K562 (cell line): ENCODE data around the gene CHD6. TPM values are rescaled to one million over a fixed set of nuclear protein-coding genes. Genes with fewer than 3 reads are reported as not detected.

Source experiments
- ATAC-seq: fragments of 200-7000 bp; cut with Tn5 transposase; 3 replicates; pipeline ENCODE4 v1.9.1; 2020; ENCODE audit warnings: moderate library complexity
- BruUV-seq: library from RNA; stranded (reverse); fragments of 400-500 nt; replicated peaks from 2 replicates; lab custom pipeline; 2021; lab: Mats Ljungman, UMichigan
- CTCF ChIA-PET: fragments of 300-600 bp; formaldehyde crosslinking; extraction: SDS; loops from one replicate; lab custom pipeline; 2021; ENCODE audit warnings: low intra/inter-chr PET ratio; lab: Yijun Ruan, JAX
- POLR2A ChIA-PET: fragments of 300-600, 350-650 bp; sonication (Branson Sonifier 250); formaldehyde crosslinking; extraction: SDS; loops from one replicate; lab custom pipeline; 2021; ENCODE audit warnings: antibody characterized with exemption, inconsistent platforms; lab: Yijun Ruan, JAX
- DNase-seq, 4 experiments: peaks; one replicate each; pipeline versions ENCODE4 v3.0.0 to v3.0.0-alpha.2; 2011 to 2018; ENCODE audit warnings: low spot score in 3 of 4, mixed read lengths in 3 of 4; ENCODE audit errors: extremely low read depth in 1 of 4
- FAIRE-seq: peaks from 2 replicates; lab custom pipeline; 2011; peaks lifted over from hg19 to GRCh38; lab: Jason Lieb, UNC
- H2AFZ ChIP-seq: 2 replicates; pipeline ENCODE4 v1.6.0; 2011; ENCODE audit warnings: low read depth, low read length, control low read depth, inconsistent platforms
- H3K27ac ChIP-seq: fragments of 200-600 bp; 3 replicates; pipeline ENCODE4 v1.8.0; 2011; ENCODE audit warnings: low read depth, mild to moderate bottlenecking, control low read depth, inconsistent platforms, low read length, moderate library complexity, mixed read lengths; ENCODE audit errors: extremely low read depth
- H3K27me3 ChIP-seq, 2 experiments: fragments of 300-600 bp in 1 of 2; 2 replicates in 1 of 2; 3 replicates in 1 of 2; pipeline versions ENCODE4 v1.6.0 to v1.8.0; 2011; ENCODE audit warnings: inconsistent platforms in 2 of 2, low read length in 2 of 2, mild to moderate bottlenecking in 1 of 2, mixed read lengths in 1 of 2, moderate library complexity in 1 of 2; ENCODE audit not compliant: control insufficient read depth in 2 of 2, insufficient read depth in 2 of 2
- H3K36me3 ChIP-seq: fragments of 300-600 bp; 3 replicates; pipeline ENCODE4 v1.8.0; 2011; ENCODE audit warnings: mild to moderate bottlenecking, low read length, inconsistent platforms; ENCODE audit not compliant: control insufficient read depth, insufficient read depth
- H3K4me1 ChIP-seq, 2 experiments: fragments of 200-600 bp in 1 of 2; replicated peaks in 1 of 2; 2 replicates in 1 of 2; 3 replicates in 1 of 2; pipeline versions ENCODE4 v1.5.1 to v1.8.0; 2011; ENCODE audit warnings: inconsistent platforms in 2 of 2, low read length in 2 of 2, mild to moderate bottlenecking in 1 of 2, mixed read lengths in 1 of 2, moderate library complexity in 1 of 2; ENCODE audit not compliant: control insufficient read depth in 2 of 2, insufficient read depth in 2 of 2
- H3K4me2 ChIP-seq: 2 replicates; pipeline ENCODE4 v1.6.1; 2011; ENCODE audit warnings: low read length, control low read depth, inconsistent platforms, mixed read lengths; ENCODE audit not compliant: insufficient read depth
- H3K4me3 ChIP-seq: fragments of 200-600 bp; sonication (generic), shearing (Covaris generic); 2 replicates; pipeline ENCODE4 v1.5.1; 2016; ENCODE audit warnings: control low read depth, inconsistent platforms
- H3K79me2 ChIP-seq: fragments of 200-600 bp; 3 replicates; pipeline ENCODE4 v1.8.0; 2011; ENCODE audit warnings: low read length, inconsistent platforms; ENCODE audit not compliant: control insufficient read depth, insufficient read depth
- H3K9ac ChIP-seq, 2 experiments: 2 replicates each; pipeline versions ENCODE4 v1.6.0 to v1.6.1; 2011; ENCODE audit warnings: low read depth in 2 of 2, low read length in 2 of 2, control low read depth in 1 of 2, inconsistent platforms in 1 of 2, mild to moderate bottlenecking in 1 of 2, mixed read lengths in 1 of 2; ENCODE audit not compliant: insufficient read depth in 1 of 2
- H3K9me1 ChIP-seq: one replicate; pipeline ENCODE4 v1.6.0; 2011; ENCODE audit warnings: inconsistent platforms, mild to moderate bottlenecking, low read length, moderate library complexity; ENCODE audit not compliant: control insufficient read depth, insufficient read depth
- H3K9me3 ChIP-seq: replicated peaks from 2 replicates; pipeline ENCODE4 v1.5.1; 2011; ENCODE audit warnings: low read depth, low read length, inconsistent platforms; ENCODE audit not compliant: control insufficient read depth, insufficient read depth
- H4K20me1 ChIP-seq: replicated peaks from 2 replicates; pipeline ENCODE4 v1.6.1; 2011; ENCODE audit warnings: low read length, inconsistent platforms, mixed read lengths; ENCODE audit not compliant: control insufficient read depth, insufficient read depth
- CEBPB ChIP-seq: fragments of 450-650 bp; IDR thresholded peaks from 2 replicates; pipeline ENCODE4 v1.6.1; 2016; ENCODE audit warnings: missing genetic modification characterization, missing compliant biosample characterization
- ERF ChIP-seq: fragments of 450-650 bp; formaldehyde crosslinking; IDR thresholded peaks from 2 replicates; pipeline ENCODE4 v1.4.0; 2020; ENCODE audit warnings: mild to moderate bottlenecking, mixed read lengths
- HDAC1 ChIP-seq, 2 experiments: fragments of 450-650 bp; IDR thresholded peaks; 2 replicates each; pipeline ENCODE4 v1.6.1; 2016 to 2017; ENCODE audit warnings: inconsistent platforms in 1 of 2, mild to moderate bottlenecking in 1 of 2, moderate library complexity in 1 of 2
- ZNF311 ChIP-seq: fragments of 250-450 bp; sonication (Bioruptor Pico); IDR thresholded peaks from 2 replicates; pipeline ENCODE4 v1.4.0; 2020; ENCODE audit warnings: mild to moderate bottlenecking, moderate library complexity
- ZNF398 ChIP-seq: fragments of 250-450 bp; sonication (Bioruptor Pico); IDR thresholded peaks from 2 replicates; pipeline ENCODE4 v1.8.0; 2021; ENCODE audit warnings: moderate library complexity, mild to moderate bottlenecking, inconsistent platforms
- WGBS: fragments of 100-300 bp; shearing (Covaris generic); methylation state at CpG from one replicate; pipeline ENCODE4 v1.1.6; 2016; ENCODE audit warnings: low coverage, mixed read lengths; ENCODE audit not compliant: insufficient coverage; ENCODE audit errors: missing lambda C conversion rate; 5-methylcytosine and 5-hydroxymethylcytosine counted together
- in situ Hi-C: fragments of 300-500 bp; cut with MboI; formaldehyde crosslinking; loops from 4 replicates; pipeline ENCODE4 v1.15.0; 2018; ENCODE audit warnings: inconsistent platforms, mixed read lengths
- intact Hi-C: fragments of 100-400 bp; cut with micrococcal nuclease; formaldehyde crosslinking; loops from 2 replicates; pipeline ENCODE4 v1.14.2; 2022
- polyA plus RNA-seq, 8 experiments: library from polyadenylated mRNA; depleted of rRNA in 4 of 8; stranded (reverse) in 5 of 8; unstranded in 3 of 8; fragments of >200 nt; fragmentation: Nextera tagmentation in 2 of 8; fragmentation: Illumina TruSeq in 1 of 8; extraction: Ambion mirVana in 2 of 8; extraction: Trizol in 1 of 8; gene quantifications; 2 replicates each; pipeline versions ENCODE4 v1.2.1 to v1.2.3, GENCODE V29; 2011 to 2014; ENCODE audit warnings: inconsistent platforms in 1 of 8, missing spikeins in 1 of 8
- total RNA-seq, 7 experiments: library from RNA; depleted of rRNA in 6 of 7; stranded (reverse); fragments of >200 nt in 6 of 7; fragmentation: Illumina TruSeq in 2 of 7; extraction: Trizol in 2 of 7; gene quantifications; 2 replicates each; pipeline versions ENCODE4 v1.2.1 to v1.2.3, GENCODE V29; 2011 to 2021; ENCODE audit warnings: low replicate concordance in 1 of 7
- TF ChIP-seq, protein P1 (sequence below): sonication (generic); formaldehyde crosslinking; IDR thresholded peaks from 2 replicates; pipeline ENCODE4 v1.8.0; 2022; ENCODE audit warnings: mild to moderate bottlenecking, missing genetic modification reagents, borderline replicate concordance
- TF ChIP-seq, protein P2 (sequence below): fragments of 450-650 bp; IDR thresholded peaks from 2 replicates; pipeline ENCODE4 v1.7.1; 2018; ENCODE audit warnings: mild to moderate bottlenecking, low read depth; ENCODE audit not compliant: partially characterized antibody
- TF ChIP-seq, protein P3 (sequence below), 2 experiments: fragments of 450-650 bp in 1 of 2; sonication (generic) in 1 of 2; formaldehyde crosslinking; conservative IDR thresholded peaks; 2 replicates each; pipeline versions ENCODE4 v1.4.0 to v1.8.1; 2020 to 2022; ENCODE audit warnings: mild to moderate bottlenecking in 1 of 2, missing genetic modification reagents in 1 of 2
- TF ChIP-seq, protein P4 (sequence below): sonication (generic); formaldehyde crosslinking; IDR thresholded peaks from 2 replicates; pipeline ENCODE4 v1.8.1; 2022; ENCODE audit warnings: missing genetic modification reagents

Gene CHD6
- total and polyA plus RNA-seq, 9 of the 15 experiments (the other 6 are each of a cell fraction or from before 2014, with no cell fraction given), result 3.9 to 24.2 (median 12.8) TPM

DNA sequence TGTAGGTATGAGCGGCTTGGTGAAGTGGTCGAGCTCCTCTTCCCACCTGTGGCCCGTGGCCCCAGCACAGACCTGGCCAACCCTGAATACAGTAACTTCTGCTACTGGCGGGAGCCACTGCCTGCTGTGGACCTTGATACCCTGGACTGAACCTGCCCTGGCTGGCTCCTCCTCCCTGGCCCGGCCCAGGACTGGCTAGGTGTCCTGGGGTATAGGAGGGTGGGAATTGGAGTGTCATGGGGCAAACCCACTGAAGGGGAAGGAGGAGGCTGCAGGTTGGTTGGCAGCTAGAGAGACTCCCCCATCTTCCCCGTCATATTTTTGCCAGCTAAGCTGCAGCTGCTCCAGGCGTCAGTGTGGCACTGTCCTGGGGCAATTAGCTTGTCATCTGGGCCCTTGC, 259.5 kb downstream of the CHD6 start:
- no TSS peak for BruUV-seq
- POLR2A ChIA-PET, result interaction anchor here (0.6 kb wide), 2 partner anchors 249 to 320 kb away, joined by 3 read pairs; no protein-coding TSS in a partner anchor
- no peak for DNase-seq
- no peak overlapping the region for H3K27ac ChIP-seq
- intact Hi-C loops, result no loop called here
- H3K27me3 ChIP-seq, result peaks cover 10 to 23% of the 10 kb centered on the region in 2 experiments; a peak in 3 of 5 replicates
- peaks cover 14% of the 10 kb centered on the region for H4K20me1 ChIP-seq
- H3K9ac ChIP-seq, result no peak overlapping the region
- H3K36me3 ChIP-seq, result no peaks in the 10 kb centered on the region; the same call in 2 of the 3 replicates
- WGBS, result 59% methylated on average over 6 of the region's 7 CpGs
- H3K79me2 ChIP-seq, result no peaks in the 10 kb centered on the region
- H3K4me1 ChIP-seq, result peaks cover 0 to 21% of the 10 kb centered on the region in 2 experiments; a peak in 1 of 5 replicates
- no peaks in the 10 kb centered on the region for H3K9me1 ChIP-seq
- no peak overlapping the region for H2AFZ ChIP-seq
- in situ Hi-C loops, result no loop called here
- TF ChIP-seq, protein P1, sequence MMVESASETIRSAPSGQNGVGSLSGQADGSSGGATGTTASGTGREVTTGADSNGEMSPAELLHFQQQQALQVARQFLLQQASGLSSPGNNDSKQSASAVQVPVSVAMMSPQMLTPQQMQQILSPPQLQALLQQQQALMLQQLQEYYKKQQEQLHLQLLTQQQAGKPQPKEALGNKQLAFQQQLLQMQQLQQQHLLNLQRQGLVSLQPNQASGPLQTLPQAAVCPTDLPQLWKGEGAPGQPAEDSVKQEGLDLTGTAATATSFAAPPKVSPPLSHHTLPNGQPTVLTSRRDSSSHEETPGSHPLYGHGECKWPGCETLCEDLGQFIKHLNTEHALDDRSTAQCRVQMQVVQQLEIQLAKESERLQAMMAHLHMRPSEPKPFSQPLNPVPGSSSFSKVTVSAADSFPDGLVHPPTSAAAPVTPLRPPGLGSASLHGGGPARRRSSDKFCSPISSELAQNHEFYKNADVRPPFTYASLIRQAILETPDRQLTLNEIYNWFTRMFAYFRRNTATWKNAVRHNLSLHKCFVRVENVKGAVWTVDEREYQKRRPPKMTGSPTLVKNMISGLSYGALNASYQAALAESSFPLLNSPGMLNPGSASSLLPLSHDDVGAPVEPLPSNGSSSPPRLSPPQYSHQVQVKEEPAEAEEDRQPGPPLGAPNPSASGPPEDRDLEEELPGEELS, result no peak
- TF ChIP-seq CEBPB, result no peak
- TF ChIP-seq, protein P2, sequence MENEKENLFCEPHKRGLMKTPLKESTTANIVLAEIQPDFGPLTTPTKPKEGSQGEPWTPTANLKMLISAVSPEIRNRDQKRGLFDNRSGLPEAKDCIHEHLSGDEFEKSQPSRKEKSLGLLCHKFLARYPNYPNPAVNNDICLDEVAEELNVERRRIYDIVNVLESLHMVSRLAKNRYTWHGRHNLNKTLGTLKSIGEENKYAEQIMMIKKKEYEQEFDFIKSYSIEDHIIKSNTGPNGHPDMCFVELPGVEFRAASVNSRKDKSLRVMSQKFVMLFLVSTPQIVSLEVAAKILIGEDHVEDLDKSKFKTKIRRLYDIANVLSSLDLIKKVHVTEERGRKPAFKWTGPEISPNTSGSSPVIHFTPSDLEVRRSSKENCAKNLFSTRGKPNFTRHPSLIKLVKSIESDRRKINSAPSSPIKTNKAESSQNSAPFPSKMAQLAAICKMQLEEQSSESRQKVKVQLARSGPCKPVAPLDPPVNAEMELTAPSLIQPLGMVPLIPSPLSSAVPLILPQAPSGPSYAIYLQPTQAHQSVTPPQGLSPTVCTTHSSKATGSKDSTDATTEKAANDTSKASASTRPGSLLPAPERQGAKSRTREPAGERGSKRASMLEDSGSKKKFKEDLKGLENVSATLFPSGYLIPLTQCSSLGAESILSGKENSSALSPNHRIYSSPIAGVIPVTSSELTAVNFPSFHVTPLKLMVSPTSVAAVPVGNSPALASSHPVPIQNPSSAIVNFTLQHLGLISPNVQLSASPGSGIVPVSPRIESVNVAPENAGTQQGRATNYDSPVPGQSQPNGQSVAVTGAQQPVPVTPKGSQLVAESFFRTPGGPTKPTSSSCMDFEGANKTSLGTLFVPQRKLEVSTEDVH, result no peak
- TF ChIP-seq ZNF311, result no peak
- TF ChIP-seq, protein P3, sequence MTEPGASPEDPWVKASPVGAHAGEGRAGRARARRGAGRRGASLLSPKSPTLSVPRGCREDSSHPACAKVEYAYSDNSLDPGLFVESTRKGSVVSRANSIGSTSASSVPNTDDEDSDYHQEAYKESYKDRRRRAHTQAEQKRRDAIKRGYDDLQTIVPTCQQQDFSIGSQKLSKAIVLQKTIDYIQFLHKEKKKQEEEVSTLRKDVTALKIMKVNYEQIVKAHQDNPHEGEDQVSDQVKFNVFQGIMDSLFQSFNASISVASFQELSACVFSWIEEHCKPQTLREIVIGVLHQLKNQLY (CRISPR knock-in tag; conservative IDR thresholded peaks at IDR 0.05), result no peak
- no peak for TF ChIP-seq HDAC1 (IDR thresholded peaks at IDR 0.05)
- TF ChIP-seq ERF, result no peak
- TF ChIP-seq ZNF398, result no peak
- TF ChIP-seq, protein P4, sequence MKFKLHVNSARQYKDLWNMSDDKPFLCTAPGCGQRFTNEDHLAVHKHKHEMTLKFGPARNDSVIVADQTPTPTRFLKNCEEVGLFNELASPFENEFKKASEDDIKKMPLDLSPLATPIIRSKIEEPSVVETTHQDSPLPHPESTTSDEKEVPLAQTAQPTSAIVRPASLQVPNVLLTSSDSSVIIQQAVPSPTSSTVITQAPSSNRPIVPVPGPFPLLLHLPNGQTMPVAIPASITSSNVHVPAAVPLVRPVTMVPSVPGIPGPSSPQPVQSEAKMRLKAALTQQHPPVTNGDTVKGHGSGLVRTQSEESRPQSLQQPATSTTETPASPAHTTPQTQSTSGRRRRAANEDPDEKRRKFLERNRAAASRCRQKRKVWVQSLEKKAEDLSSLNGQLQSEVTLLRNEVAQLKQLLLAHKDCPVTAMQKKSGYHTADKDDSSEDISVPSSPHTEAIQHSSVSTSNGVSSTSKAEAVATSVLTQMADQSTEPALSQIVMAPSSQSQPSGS, result no peak
- TF ChIP-seq, all 486 proteins: peak for 0
- no peaks in the 10 kb centered on the region for H3K9me3 ChIP-seq
- CTCF ChIA-PET, result no interaction called here
- FAIRE-seq (no peak), ATAC-seq (no peak)
- no peak overlapping the region for H3K4me2 ChIP-seq
- no peak overlapping the region for H3K4me3 ChIP-seq
